IMR-90 (cell line): ENCODE data around the gene NT5DC2.

ENCODE experiments used
- BHLHE40 ChIP-seq: fragments of 150-350 bp; IDR thresholded peaks from 2 replicates; pipeline ENCODE4 v1.6.1; 2016; ENCODE audit warnings: mild to moderate bottlenecking, low read depth, low read length
- CEBPB ChIP-seq: IDR thresholded peaks from 2 replicates; pipeline ENCODE4 v1.6.1; 2012; ENCODE audit warnings: low read depth, low read length, improper control_type of control experiment
- FOS ChIP-seq: fragments of 150-350 bp; IDR thresholded peaks from 2 replicates; pipeline ENCODE4 v1.6.1; 2016; ENCODE audit warnings: low read depth, low read length
- MAZ ChIP-seq: IDR thresholded peaks from 2 replicates; pipeline ENCODE4 v1.6.1; 2012; ENCODE audit warnings: low read depth, mild to moderate bottlenecking, low read length, improper control_type of control experiment, moderate library complexity, borderline replicate concordance
- MXI1 ChIP-seq: IDR thresholded peaks from 2 replicates; pipeline ENCODE4 v1.6.1; 2012; ENCODE audit warnings: low read depth, mild to moderate bottlenecking, low read length, moderate library complexity, borderline replicate concordance
- NFE2L2 ChIP-seq: fragments of 150-350 bp; IDR thresholded peaks from 2 replicates; pipeline ENCODE4 v1.6.1; 2016; ENCODE audit warnings: low read depth, mild to moderate bottlenecking, low read length
- POLR2A ChIP-seq: IDR thresholded peaks from 2 replicates; pipeline ENCODE4 v1.6.1; 2012; ENCODE audit warnings: mild to moderate bottlenecking, low read depth, low read length
- RAD21 ChIP-seq: IDR thresholded peaks from 2 replicates; pipeline ENCODE4 v1.6.1; 2012; ENCODE audit warnings: low read length, improper control_type of control experiment
- RCOR1 ChIP-seq: IDR thresholded peaks from 2 replicates; pipeline ENCODE4 v1.6.1; 2012; ENCODE audit warnings: mild to moderate bottlenecking, low read length, improper control_type of control experiment; ENCODE audit not compliant: insufficient replicate concordance
- RFX5 ChIP-seq: IDR thresholded peaks from 2 replicates; pipeline ENCODE4 v1.8.0; 2012; ENCODE audit warnings: low read depth, mild to moderate bottlenecking, low read length, moderate library complexity
- SMC3 ChIP-seq: fragments of 150-350 bp; IDR thresholded peaks from 2 replicates; pipeline ENCODE4 v1.6.1; 2016; ENCODE audit warnings: low read depth, mild to moderate bottlenecking, antibody characterized with exemption, low read length, moderate library complexity
- TF ChIP-seq, protein P1 (sequence below): conservative IDR thresholded peaks from 2 replicates; pipeline ENCODE4 v1.5.1; 2012; ENCODE audit warnings: mild to moderate bottlenecking, low read depth, low read length, improper control_type of control experiment
- TF ChIP-seq, protein P2 (sequence below): fragments of 150-350 bp; IDR thresholded peaks from 2 replicates; pipeline ENCODE4 v1.6.1; 2016; ENCODE audit warnings: low read depth, mild to moderate bottlenecking, low read length, moderate library complexity, borderline replicate concordance
- TF ChIP-seq, protein P3 (sequence below): fragments of 150-350 bp; IDR thresholded peaks from 2 replicates; pipeline ENCODE4 v1.6.1; 2017; ENCODE audit warnings: mild to moderate bottlenecking, antibody characterized with exemption, low read length, low read depth

DNA sequence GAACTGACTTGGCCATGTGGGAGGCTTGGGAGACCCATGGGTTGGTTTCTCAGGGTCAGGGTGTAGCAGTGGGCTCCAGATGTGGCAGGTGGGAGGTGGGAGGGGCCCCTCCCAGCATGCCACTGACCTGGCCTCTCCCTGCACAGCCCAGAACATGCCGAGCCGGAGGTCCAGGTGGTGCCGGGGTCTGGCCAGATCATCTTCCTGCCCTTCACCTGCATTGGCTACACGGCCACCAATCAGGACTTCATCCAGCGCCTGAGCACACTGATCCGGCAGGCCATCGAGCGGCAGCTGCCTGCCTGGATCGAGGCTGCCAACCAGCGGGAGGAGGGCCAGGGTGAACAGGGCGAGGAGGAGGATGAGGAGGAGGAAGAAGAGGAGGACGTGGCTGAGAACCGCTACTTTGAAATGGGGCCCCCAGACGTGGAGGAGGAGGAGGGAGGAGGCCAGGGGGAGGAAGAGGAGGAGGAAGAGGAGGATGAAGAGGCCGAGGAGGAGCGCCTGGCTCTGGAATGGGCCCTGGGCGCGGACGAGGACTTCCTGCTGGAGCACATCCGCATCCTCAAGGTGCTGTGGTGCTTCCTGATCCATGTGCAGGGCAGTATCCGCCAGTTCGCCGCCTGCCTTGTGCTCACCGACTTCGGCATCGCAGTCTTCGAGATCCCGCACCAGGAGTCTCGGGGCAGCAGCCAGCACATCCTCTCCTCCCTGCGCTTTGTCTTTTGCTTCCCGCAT, 46.4 kb downstream of the NT5DC2 start:
- TF ChIP-seq, protein P1, sequence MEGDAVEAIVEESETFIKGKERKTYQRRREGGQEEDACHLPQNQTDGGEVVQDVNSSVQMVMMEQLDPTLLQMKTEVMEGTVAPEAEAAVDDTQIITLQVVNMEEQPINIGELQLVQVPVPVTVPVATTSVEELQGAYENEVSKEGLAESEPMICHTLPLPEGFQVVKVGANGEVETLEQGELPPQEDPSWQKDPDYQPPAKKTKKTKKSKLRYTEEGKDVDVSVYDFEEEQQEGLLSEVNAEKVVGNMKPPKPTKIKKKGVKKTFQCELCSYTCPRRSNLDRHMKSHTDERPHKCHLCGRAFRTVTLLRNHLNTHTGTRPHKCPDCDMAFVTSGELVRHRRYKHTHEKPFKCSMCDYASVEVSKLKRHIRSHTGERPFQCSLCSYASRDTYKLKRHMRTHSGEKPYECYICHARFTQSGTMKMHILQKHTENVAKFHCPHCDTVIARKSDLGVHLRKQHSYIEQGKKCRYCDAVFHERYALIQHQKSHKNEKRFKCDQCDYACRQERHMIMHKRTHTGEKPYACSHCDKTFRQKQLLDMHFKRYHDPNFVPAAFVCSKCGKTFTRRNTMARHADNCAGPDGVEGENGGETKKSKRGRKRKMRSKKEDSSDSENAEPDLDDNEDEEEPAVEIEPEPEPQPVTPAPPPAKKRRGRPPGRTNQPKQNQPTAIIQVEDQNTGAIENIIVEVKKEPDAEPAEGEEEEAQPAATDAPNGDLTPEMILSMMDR, result no peak
- TF ChIP-seq POLR2A (no peak), RAD21 (no peak), FOS (no peak), MXI1 (no peak), SMC3 (no peak), NFE2L2 (no peak), RCOR1 (no peak), RFX5 (no peak), MAZ (no peak), BHLHE40 (no peak), CEBPB (no peak)
- TF ChIP-seq, protein P2, sequence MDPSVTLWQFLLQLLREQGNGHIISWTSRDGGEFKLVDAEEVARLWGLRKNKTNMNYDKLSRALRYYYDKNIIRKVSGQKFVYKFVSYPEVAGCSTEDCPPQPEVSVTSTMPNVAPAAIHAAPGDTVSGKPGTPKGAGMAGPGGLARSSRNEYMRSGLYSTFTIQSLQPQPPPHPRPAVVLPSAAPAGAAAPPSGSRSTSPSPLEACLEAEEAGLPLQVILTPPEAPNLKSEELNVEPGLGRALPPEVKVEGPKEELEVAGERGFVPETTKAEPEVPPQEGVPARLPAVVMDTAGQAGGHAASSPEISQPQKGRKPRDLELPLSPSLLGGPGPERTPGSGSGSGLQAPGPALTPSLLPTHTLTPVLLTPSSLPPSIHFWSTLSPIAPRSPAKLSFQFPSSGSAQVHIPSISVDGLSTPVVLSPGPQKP, result no peak
- TF ChIP-seq, protein P3, sequence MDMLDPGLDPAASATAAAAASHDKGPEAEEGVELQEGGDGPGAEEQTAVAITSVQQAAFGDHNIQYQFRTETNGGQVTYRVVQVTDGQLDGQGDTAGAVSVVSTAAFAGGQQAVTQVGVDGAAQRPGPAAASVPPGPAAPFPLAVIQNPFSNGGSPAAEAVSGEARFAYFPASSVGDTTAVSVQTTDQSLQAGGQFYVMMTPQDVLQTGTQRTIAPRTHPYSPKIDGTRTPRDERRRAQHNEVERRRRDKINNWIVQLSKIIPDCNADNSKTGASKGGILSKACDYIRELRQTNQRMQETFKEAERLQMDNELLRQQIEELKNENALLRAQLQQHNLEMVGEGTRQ, result no peak
